H1 (cell line): Measurements from ENCODE around the gene CRX. TPM values are rescaled to one million over a fixed set of nuclear protein-coding genes. Genes with fewer than 3 reads are reported as not detected.

Experiments
- BACH1 ChIP-seq: IDR thresholded peaks from 2 replicates; pipeline ENCODE4 v1.6.1; 2012; ENCODE audit warnings: low read length, improper control_type of control experiment
- CHD7 ChIP-seq: fragments of 300-600 bp; sonication (generic); IDR thresholded peaks from 2 replicates; pipeline ENCODE4 v1.7.1; 2012; ENCODE audit warnings: low read length, moderate library complexity, mild to moderate bottlenecking, inconsistent platforms; ENCODE audit not compliant: insufficient replicate concordance
- GABPA ChIP-seq: IDR thresholded peaks from 2 replicates; pipeline ENCODE4 v1.6.1; 2011; ENCODE audit warnings: mild to moderate bottlenecking, low read length, moderate library complexity, borderline replicate concordance; ENCODE audit not compliant: insufficient read depth
- HDAC6 ChIP-seq: IDR thresholded peaks from one replicate; pipeline ENCODE4 v1.7.1; 2012; ENCODE audit warnings: low read depth, mild to moderate bottlenecking, inconsistent platforms, low read length, moderate library complexity
- KDM5A ChIP-seq: fragments of 200-600 bp; IDR thresholded peaks from 2 replicates; pipeline ENCODE4 v1.7.1; 2012; ENCODE audit warnings: mild to moderate bottlenecking, low read length, inconsistent platforms, mixed read lengths
- RXRA ChIP-seq: IDR thresholded peaks from 2 replicates; pipeline ENCODE4 v1.6.1; 2011; ENCODE audit warnings: low read depth, mild to moderate bottlenecking, low read length, moderate library complexity; ENCODE audit not compliant: insufficient read depth
- TAF7 ChIP-seq: optimal IDR thresholded peaks from 2 replicates; pipeline ENCODE3; 2011; ENCODE audit warnings: low read depth, mild to moderate bottlenecking, inconsistent platforms, low read length, moderate library complexity, borderline replicate concordance
- polyA plus RNA-seq, 7 experiments: library from polyadenylated mRNA; depleted of rRNA in 3 of 7; stranded (reverse) in 5 of 7; unstranded in 2 of 7; fragments of >200 nt in 5 of 7; fragments of 200-250 nt in 2 of 7; gene quantifications; 1 replicate in 5 of 7; 2 replicates in 1 of 7; 4 replicates in 1 of 7; pipeline versions ENCODE4 v1.2.1 to v1.2.3, GENCODE V29; 2011 to 2013; ENCODE audit warnings: missing spikeins in 2 of 7, mixed read lengths in 2 of 7
- total RNA-seq: library from RNA; stranded (reverse); fragmentation: NEBNext Ultra II Directional; extraction: Animal tissue kit (Norgen Biotek cat#: 25700); gene quantifications from 2 replicates; pipeline ENCODE4 v1.2.1, GENCODE V29; 2021
- TF ChIP-seq, protein P1 (sequence below): IDR thresholded peaks from 2 replicates; pipeline ENCODE4 v1.6.1; 2012; ENCODE audit warnings: inconsistent platforms

Gene CRX
- total and polyA plus RNA-seq, 2 of the 8 experiments (the other 6 are each of a cell fraction or from before 2014, with no cell fraction given), result 0.08 TPM; not detected in 1

DNA sequence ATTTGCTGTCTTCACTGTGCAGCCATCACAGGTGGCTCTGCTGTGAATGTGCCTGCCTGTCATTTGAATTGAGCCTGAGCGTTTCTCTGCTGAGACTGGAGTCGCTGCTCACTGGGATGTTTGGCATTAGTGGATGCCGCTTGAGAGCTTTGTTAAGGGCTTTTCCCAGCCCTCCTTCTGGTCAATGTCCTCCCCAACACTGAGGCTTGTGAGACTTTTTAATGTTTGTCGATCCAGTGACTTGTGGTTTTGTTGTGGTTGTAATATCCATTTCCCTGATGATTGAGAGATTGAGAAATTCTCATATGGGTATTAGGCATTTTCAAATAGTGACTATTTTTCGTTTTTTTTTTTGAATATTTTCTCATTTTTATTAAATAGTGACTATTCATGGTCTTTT is 39.9 kb downstream of the CRX start (continued):
- TF ChIP-seq CHD7 (no peak), RXRA (no peak), KDM5A (no peak), GABPA (no peak), HDAC6 (no peak), TAF7 (no peak), BACH1 (no peak)
- TF ChIP-seq, protein P1, sequence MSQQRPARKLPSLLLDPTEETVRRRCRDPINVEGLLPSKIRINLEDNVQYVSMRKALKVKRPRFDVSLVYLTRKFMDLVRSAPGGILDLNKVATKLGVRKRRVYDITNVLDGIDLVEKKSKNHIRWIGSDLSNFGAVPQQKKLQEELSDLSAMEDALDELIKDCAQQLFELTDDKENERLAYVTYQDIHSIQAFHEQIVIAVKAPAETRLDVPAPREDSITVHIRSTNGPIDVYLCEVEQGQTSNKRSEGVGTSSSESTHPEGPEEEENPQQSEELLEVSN, result no peak
